Cardiac muscle cell (in vitro differentiated cells and primary cell): ENCODE data around the gene PTP4A2. TPM values are rescaled to one million over a fixed set of nuclear protein-coding genes. Genes with fewer than 3 reads are reported as not detected.

Experiments used
- DNase-seq, 2 donors: peaks; one replicate each; pipeline versions ENCODE4 v3.0.0 to v3.0.0-alpha.2; 2010 to 2017; ENCODE audit warnings: low read depth in 1 of 2, low spot score in 1 of 2
- H3K27ac ChIP-seq: fragments of 200-600 bp; sonication (generic); 2 replicates; pipeline ENCODE4 v1.5.1; 2016
- H3K27me3 ChIP-seq: fragments of 200-600 bp; sonication (generic); 2 replicates; pipeline ENCODE4 v1.6.0; 2016; ENCODE audit warnings: control low read depth
- H3K36me3 ChIP-seq: fragments of 200-600 bp; sonication (generic); 2 replicates; pipeline ENCODE4 v1.5.1; 2016; ENCODE audit warnings: control low read depth
- H3K4me1 ChIP-seq: fragments of 200-600 bp; sonication (generic); 2 replicates; pipeline ENCODE4 v1.8.1; 2017; ENCODE audit warnings: low read depth, mild to moderate bottlenecking, mixed run types
- H3K4me3 ChIP-seq: fragments of 200-600 bp; sonication (generic); 2 replicates; pipeline ENCODE4 v1.5.1; 2016; ENCODE audit warnings: mild to moderate bottlenecking
- H3K9me3 ChIP-seq: fragments of 200-600 bp; sonication (generic); 2 replicates; pipeline ENCODE4 v1.5.1; 2017; ENCODE audit warnings: low read depth, mild to moderate bottlenecking, control low read depth
- CTCF ChIP-seq: IDR thresholded peaks from 2 replicates; pipeline ENCODE4 v1.5.1; 2012; ENCODE audit warnings: low read depth, mild to moderate bottlenecking, low read length
- polyA plus RNA-seq: library from polyadenylated mRNA; unstranded; fragments of >200 nt; fragmentation: Nextera tagmentation; extraction: Ambion mirVana; gene quantifications from 2 replicates; pipeline ENCODE4 v1.2.1, GENCODE V29; 2016
- total RNA-seq: library from RNA; depleted of rRNA; stranded (reverse); fragments of >200 nt; gene quantifications from 2 replicates; pipeline ENCODE4 v1.2.3, GENCODE V29; 2016

The PTP4A2 gene
- total and polyA plus RNA-seq, 2 experiments from 2014 or later: 161 to 285 TPM

DNA sequence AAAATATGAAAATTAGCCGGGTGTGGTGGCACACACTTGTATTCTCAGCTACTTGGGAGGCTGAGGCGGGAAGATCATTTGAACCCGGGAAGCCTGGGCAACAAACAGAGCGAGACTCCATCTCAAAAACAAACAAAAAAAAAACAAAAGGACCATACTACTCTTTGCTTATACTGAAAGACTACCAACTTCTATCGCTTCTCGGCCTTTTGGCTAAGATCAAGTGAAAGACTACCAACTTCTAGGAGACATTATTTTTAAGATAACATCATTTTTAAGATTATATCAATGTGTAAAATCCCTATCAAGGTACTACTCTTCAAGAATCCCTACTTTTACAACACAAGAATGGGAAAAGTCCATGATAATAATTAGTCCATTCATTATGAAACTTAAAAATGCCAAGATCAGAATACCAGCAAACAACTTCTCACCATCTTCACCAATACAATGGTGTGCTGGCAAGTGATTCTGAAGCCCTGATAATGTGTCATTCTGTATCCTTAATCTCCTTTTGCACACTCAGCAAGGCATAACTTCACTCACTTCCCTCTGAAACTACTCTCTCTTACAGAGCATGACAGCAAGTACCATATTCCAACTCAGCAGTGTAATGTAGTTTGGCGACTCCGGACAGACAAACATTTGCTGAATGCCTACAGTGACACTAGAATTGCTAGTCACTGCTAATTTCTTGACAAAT, 1.7 kb downstream of the PTP4A2 start:
- no peaks in the 10 kb centered on the region for H3K27me3 ChIP-seq
- no peaks in the 10 kb centered on the region for H3K9me3 ChIP-seq
- no peak for DNase-seq
- peaks cover 30% of the 10 kb centered on the region for H3K4me1 ChIP-seq
- peak overlapping the region; percentile 79 for H3K4me3 ChIP-seq
- H3K27ac ChIP-seq: peak overlapping the region; percentile 98
- TF ChIP-seq CTCF: no peak
- H3K36me3 ChIP-seq: no peaks in the 10 kb centered on the region

DNA sequence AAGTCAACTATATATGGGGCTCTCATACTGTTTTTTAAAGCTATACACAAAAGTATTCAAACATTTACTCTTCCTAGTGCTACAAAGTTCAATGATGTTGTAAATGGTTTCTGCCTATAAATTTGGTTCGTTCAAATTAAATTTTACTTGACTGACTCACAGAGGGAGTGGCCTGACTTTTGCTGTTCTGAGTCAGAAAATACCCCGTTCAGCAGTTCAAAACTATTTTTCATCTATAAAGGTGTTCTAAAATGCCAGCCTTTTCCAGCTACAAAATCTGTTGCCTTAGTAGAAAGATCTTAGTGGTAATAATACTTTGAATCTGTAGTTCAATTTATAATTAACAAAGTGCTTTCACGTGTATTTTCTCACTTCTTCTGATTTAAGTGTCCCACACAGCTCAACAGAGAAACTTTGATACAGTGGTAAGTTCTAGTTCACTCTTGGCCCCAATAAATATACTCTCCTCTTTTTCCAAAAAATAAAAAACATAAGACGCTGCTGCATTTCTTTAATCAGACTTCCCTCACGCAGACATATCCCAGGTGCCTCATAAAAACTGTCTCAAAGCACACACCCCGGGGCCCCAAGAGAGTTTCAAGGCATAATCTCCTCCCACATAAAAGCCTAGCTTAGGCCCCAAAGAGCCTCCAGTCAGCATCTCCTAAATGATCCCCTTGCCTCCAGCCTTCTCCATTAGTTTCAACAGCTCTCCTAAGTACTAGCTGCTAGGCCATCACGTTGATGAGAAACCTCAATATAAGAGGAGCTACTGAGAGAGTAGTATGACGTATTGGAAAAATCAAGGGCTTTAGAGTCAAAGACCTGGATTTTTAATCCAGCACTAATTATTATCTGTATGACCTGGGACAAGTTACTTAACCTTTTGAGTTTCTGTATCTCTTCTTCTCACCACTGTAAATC, 3.2 kb downstream of the PTP4A2 start:
- Histone ChIP-seq H3K27me3 (no peaks in the 10 kb centered on the region), H3K4me3 (peak overlapping the region; percentile 1), H3K27ac (peak overlapping the region; percentile 22), H3K4me1 (peaks cover 28% of the 10 kb centered on the region), H3K36me3 (no peaks in the 10 kb centered on the region), H3K9me3 (no peaks in the 10 kb centered on the region)
- no peak for TF ChIP-seq CTCF
- DNase-seq: peak in 1 of 2 donors; percentile 49

GRCh38 chr1:31932491-31933316, 5.5 kb downstream of the PTP4A2 start:
- Histone ChIP-seq H3K4me3 (no peak overlapping the region), H3K36me3 (no peaks in the 10 kb centered on the region), H3K9me3 (no peaks in the 10 kb centered on the region), H3K27ac (peak overlapping the region; percentile 55), H3K4me1 (peaks cover 42% of the 10 kb centered on the region), H3K27me3 (no peaks in the 10 kb centered on the region)
- TF ChIP-seq CTCF: no peak
- DNase-seq: no peak

DNA sequence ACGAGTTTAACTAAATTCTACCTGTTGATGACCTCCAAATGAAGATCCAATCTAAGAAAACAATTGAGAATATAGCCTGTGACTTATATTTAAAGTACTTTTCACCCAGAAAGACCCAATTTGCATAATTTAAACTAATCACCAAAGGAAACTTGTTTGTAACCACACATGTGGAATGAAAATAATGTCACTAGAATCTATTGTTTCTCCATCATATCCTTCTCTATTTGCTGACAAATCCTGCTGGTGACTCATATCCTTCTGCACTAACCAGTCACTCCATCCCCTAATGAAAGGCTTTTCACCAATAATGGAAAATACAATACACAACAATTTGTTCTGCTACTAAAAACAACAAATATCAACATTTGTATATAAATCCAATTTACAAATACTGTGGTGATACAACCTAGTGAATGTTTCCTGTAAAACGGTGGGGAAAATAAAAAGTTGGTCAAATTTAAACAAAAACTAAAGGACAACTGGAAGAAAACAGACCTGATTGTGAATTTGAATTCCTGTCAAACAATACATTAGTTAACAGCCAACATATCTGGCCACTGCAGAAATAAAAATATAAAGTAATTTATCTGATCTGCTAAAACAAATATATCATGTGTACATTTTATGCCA, 6.5 kb downstream of the PTP4A2 start:
- H3K4me3 ChIP-seq: no peak overlapping the region
- H3K36me3 ChIP-seq: no peaks in the 10 kb centered on the region
- H3K9me3 ChIP-seq: no peaks in the 10 kb centered on the region
- H3K27ac ChIP-seq: peak overlapping the region; percentile 8
- TF ChIP-seq CTCF: no peak
- no peaks in the 10 kb centered on the region for H3K27me3 ChIP-seq
- peak in 1 of 2 donors; percentile 57 for DNase-seq
- H3K4me1 ChIP-seq: peaks cover 52% of the 10 kb centered on the region
